HCT116 (cell line): Measurements from ENCODE around the gene CDK2AP2.

Experiments used
- CBX3 ChIP-seq: IDR thresholded peaks from 2 replicates; pipeline ENCODE4 v1.6.1; 2012; ENCODE audit warnings: low read depth
- EZH2phosphoT487 ChIP-seq: fragments of 200-600 bp; IDR thresholded peaks from 2 replicates; pipeline ENCODE4 v1.6.1; 2018; ENCODE audit warnings: antibody characterized with exemption, borderline replicate concordance
- SP1 ChIP-seq: IDR thresholded peaks from 2 replicates; pipeline ENCODE4 v1.6.1; 2012; ENCODE audit warnings: low read depth
- YY1 ChIP-seq: IDR thresholded peaks from 2 replicates; pipeline ENCODE4 v1.6.1; 2011; ENCODE audit warnings: low read length, low read depth, moderate library complexity, mild to moderate bottlenecking; ENCODE audit not compliant: insufficient replicate concordance; ENCODE audit errors: extremely low read depth
- ZFX ChIP-seq: fragments of 450-650 bp; IDR thresholded peaks from 2 replicates; pipeline ENCODE4 v1.6.1; 2017
- TF ChIP-seq, protein P1 (sequence below): IDR thresholded peaks from 2 replicates; pipeline ENCODE4 v1.6.1; 2012

DNA sequence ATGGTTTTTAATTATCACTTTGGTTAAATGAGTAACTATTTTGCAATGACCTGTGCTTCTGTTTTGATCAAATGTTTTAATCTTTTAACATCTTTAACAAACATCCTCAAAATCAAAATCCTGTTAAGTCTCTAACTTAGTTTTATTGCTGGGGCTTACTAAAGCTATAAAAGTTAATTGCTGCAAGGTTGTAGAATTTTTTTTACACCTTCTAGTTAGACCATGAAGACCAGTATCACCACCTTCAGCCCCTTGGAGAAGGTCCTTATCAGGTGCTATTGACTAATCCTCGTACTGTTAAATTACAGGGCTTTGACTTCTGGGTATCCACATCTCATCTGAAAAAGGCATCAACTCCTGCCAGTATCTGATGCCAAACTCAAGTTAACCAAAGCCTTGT lies 27.6 kb upstream of the CDK2AP2 start:
- no peak for TF ChIP-seq CBX3
- TF ChIP-seq, protein P1, sequence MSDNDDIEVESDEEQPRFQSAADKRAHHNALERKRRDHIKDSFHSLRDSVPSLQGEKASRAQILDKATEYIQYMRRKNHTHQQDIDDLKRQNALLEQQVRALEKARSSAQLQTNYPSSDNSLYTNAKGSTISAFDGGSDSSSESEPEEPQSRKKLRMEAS: no peak
- TF ChIP-seq YY1: no peak
- TF ChIP-seq SP1: no peak
- TF ChIP-seq EZH2phosphoT487: no peak
- TF ChIP-seq ZFX: no peak
